H1 (cell line): ENCODE measurements around the gene FAM222B. TPM values are rescaled to one million over a fixed set of nuclear protein-coding genes. Genes with fewer than 3 reads are reported as not detected.

Source experiments
- KDM4A ChIP-seq: IDR thresholded peaks from one replicate; pipeline ENCODE4 v1.7.1; 2012; ENCODE audit warnings: low read depth, mild to moderate bottlenecking, moderate library complexity, low read length, inconsistent platforms; ENCODE audit not compliant: severe bottlenecking
- TAF7 ChIP-seq: optimal IDR thresholded peaks from 2 replicates; pipeline ENCODE3; 2011; ENCODE audit warnings: low read depth, mild to moderate bottlenecking, inconsistent platforms, low read length, moderate library complexity, borderline replicate concordance
- polyA plus RNA-seq, 7 experiments: library from polyadenylated mRNA; depleted of rRNA in 3 of 7; stranded (reverse) in 5 of 7; unstranded in 2 of 7; fragments of >200 nt in 5 of 7; fragments of 200-250 nt in 2 of 7; gene quantifications; 1 replicate in 5 of 7; 2 replicates in 1 of 7; 4 replicates in 1 of 7; pipeline versions ENCODE4 v1.2.1 to v1.2.3, GENCODE V29; 2011 to 2013; ENCODE audit warnings: missing spikeins in 2 of 7, mixed read lengths in 2 of 7
- total RNA-seq: library from RNA; stranded (reverse); fragmentation: NEBNext Ultra II Directional; extraction: Animal tissue kit (Norgen Biotek cat#: 25700); gene quantifications from 2 replicates; pipeline ENCODE4 v1.2.1, GENCODE V29; 2021

FAM222B gene
- total and polyA plus RNA-seq, 2 of the 8 experiments (the other 6 are each of a cell fraction or from before 2014, with no cell fraction given), result 42.1 to 81.7 TPM

DNA sequence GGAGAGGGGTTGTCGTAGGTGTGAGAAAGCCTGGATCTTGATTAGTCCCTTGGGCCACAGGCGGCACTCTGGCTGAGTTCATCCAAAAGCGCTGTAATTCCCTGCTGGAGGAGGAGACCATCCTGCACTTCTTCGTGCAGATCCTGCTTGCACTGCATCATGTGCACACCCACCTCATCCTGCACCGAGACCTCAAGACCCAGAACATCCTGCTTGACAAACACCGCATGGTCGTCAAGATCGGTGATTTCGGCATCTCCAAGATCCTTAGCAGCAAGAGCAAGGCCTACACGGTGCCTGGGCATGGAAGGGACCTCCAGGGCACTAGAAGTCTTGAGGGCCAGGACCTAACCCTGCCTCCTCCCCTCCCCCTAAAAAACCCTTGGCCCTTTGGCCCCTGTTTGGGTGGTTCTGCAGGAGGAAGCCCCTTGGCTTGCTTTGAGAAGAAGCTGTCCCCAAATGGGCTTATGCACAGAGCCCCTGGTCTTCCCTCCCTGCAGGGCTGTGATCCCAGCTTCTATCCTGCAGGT is 107.8 kb downstream of the FAM222B start (continued):
- TF ChIP-seq TAF7, result no peak
- no peak for TF ChIP-seq KDM4A
